SJSA1 (cell line): ENCODE data around the gene LRRC3. TPM values are rescaled to one million over a fixed set of nuclear protein-coding genes. Genes with fewer than 3 reads are reported as not detected.

Experiments
- DNase-seq, 2 experiments: peaks; one replicate each; pipeline ENCODE4 v3.0.0-alpha.2; 2015 to 2020; ENCODE audit warnings: low spot score in 2 of 2, low read depth in 1 of 2
- H3K27ac ChIP-seq: fragments of 250-450 bp; sonication (Bioruptor Pico); 2 replicates; pipeline ENCODE4 v1.5.1; 2020; ENCODE audit warnings: mild to moderate bottlenecking, moderate library complexity
- H3K27me3 ChIP-seq: fragments of 250-450 bp; sonication (Bioruptor Pico); replicated peaks from 2 replicates; pipeline ENCODE4 v1.5.1; 2020; ENCODE audit warnings: mild to moderate bottlenecking, moderate library complexity
- H3K36me3 ChIP-seq: fragments of 250-450 bp; sonication (Bioruptor Pico); 2 replicates; pipeline ENCODE4 v1.5.1; 2020; ENCODE audit warnings: mild to moderate bottlenecking
- H3K4me1 ChIP-seq: fragments of 250-450 bp; sonication (Bioruptor Pico); replicated peaks from 2 replicates; pipeline ENCODE4 v1.6.1; 2021; ENCODE audit warnings: mild to moderate bottlenecking
- H3K4me3 ChIP-seq: fragments of 250-450 bp; sonication (Bioruptor Pico); 2 replicates; pipeline ENCODE4 v1.5.1; 2020; ENCODE audit warnings: mild to moderate bottlenecking
- H3K9me3 ChIP-seq: fragments of 250-450 bp; sonication (Bioruptor Pico); replicated peaks from 2 replicates; pipeline ENCODE4 v1.5.1; 2020; ENCODE audit warnings: mild to moderate bottlenecking
- total RNA-seq: library from RNA; depleted of rRNA; stranded (reverse); fragments of >200 nt; shearing (Covaris generic); gene quantifications from 2 replicates; pipeline ENCODE4 v1.2.3, GENCODE V29; 2014

LRRC3 gene
- total RNA-seq, 1 experiment from 2014 or later: 3.0 TPM

DNA sequence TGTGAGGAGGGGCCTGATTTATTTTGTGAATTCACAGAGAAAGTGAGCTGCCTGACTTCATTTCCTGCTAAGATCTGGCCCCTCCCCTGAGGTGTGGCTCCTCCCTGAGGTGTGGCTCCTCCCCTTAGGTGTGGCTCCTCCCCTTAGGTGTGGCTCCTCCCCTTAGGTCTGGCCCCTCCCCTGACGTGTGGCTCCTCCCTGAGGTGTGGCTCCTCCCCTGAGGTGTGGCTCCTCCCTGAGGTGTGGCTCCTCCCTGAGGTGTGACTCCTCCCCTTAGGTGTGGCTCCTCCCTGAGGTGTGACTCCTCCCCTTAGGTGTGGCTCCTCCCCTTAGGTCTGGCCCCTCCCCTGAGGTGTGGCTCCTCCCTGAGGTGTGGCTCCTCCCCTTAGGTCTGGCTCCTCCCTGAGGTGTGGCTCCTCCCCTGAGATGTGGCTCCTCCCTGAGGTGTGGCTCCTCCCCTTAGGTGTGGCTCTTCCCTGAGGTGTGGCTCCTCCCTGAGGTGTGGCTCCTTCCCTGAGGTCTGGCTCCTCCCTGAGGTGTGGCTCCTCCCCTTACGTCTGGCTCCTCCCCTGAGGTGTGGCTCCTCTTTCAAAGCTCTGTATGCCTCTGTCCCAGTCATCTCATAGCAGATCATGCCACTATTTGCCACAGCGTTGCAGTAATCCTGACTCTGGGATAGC, 26.9 kb upstream of the LRRC3 start:
- DNase-seq: peak in 1 of 2 experiments; percentile 16
- peaks cover 10% of the 10 kb centered on the region; the same call in 1 of the 2 replicates for H3K36me3 ChIP-seq
- peaks cover 12% of the 10 kb centered on the region; the same call in 1 of the 2 replicates for H3K9me3 ChIP-seq
- no peaks in the 10 kb centered on the region for H3K4me1 ChIP-seq
- H3K4me3 ChIP-seq: no peak overlapping the region
- no peaks in the 10 kb centered on the region for H3K27me3 ChIP-seq
- H3K27ac ChIP-seq: no peak overlapping the region

DNA sequence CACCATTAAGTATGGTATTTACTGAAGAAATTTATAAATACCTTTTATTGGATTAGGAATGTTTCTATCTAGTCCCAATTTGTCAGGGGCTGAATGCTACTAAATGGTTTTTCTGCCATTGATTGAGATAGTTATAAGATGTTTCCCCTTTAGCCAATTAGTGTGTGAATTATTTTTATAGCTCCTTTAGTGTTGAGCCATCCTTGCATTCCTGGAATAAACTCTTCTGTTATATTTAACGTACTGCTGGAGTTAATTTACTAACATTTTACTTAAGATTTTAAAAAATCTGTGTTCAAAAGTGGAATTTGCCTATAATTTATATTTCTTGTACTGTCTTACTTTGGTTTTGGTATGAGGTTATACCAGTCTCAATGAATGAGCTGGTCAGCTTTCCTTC, 25.4 kb upstream of the LRRC3 start:
- Histone ChIP-seq H3K27ac (no peak overlapping the region), H3K36me3 (peaks cover 10% of the 10 kb centered on the region; the same call in 1 of the 2 replicates), H3K9me3 (peaks cover 12% of the 10 kb centered on the region; the same call in 1 of the 2 replicates), H3K4me1 (no peaks in the 10 kb centered on the region), H3K4me3 (no peak overlapping the region), H3K27me3 (no peaks in the 10 kb centered on the region)
- no peak for DNase-seq

DNA sequence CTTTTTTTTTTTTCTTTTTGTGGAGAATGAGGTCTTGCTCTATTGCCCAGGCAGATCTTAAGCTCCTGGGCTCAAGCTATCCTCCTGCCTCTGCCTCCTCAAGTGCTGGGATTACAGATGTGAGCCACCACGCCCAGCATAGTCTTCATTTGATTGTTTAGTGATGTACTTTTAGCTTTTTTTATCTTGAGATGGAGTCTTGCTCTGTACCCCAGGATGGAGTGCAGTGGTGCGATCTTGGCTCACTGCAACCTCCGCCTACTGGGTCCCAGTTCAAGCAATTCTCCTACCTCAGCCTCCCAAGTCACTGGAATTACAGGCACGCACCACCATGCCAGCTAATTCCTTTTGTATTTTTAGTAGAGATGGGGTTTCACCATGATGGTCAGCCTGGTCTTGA, 24.0 kb upstream of the LRRC3 start:
- no peaks in the 10 kb centered on the region for H3K4me1 ChIP-seq
- no peaks in the 10 kb centered on the region for H3K27me3 ChIP-seq
- H3K9me3 ChIP-seq: peaks cover 12% of the 10 kb centered on the region; the same call in 1 of the 2 replicates
- H3K36me3 ChIP-seq: peaks cover 5% of the 10 kb centered on the region; the same call in 1 of the 2 replicates
- peak in 1 of 2 experiments; percentile 14 for DNase-seq
- no peak overlapping the region for H3K4me3 ChIP-seq
- H3K27ac ChIP-seq: no peak overlapping the region

DNA sequence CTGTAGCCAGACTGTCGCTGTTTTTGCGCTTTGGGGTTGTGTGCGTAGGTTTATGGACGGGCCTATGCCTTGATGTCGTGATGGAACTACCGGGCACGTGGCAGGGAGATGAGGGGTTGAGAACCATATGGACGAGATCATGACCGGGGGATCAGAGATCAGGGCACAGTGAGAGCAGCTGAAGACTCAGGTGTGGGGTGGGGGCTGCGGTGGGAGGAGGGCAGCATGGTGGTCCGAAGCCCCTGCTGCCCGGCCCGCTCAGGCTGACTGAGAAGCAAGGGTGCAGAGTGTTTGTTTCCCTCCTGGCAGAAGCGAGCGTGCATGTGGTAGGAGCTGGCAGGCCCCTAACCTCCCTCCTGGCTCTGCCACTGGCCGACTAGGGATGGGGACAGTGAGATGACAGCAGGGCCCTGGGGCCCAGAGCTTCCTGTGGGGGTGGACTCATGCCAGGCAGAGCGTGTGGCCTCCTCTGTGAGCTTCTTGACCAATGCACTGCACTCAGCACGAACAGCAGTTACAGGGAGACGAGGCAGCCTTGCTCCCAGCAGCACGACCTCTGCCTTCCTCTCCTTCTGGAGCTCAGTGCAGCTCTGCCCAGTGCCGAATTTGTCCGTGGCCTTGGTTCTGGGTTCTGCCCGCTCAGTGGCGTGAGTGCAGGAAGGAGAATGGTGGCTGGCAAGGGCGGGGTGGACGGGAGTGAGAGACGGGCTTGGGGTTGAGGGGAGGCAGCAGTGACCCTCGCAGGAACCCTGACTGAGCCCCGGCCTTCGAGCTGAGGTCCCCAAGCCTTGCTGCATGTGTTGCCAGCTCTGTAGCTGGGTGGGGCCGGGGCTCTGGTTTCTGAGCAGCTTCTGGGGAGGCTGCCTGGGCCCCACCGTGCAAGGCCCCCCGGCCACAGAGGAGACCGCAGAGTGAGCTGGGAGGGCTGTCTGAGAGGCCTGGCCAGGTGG, 22.2 kb upstream of the LRRC3 start:
- H3K4me3 ChIP-seq: no peak overlapping the region
- no peaks in the 10 kb centered on the region for H3K4me1 ChIP-seq
- DNase-seq: peak in 1 of 2 experiments; percentile 40
- H3K27me3 ChIP-seq: no peaks in the 10 kb centered on the region
- H3K27ac ChIP-seq: no peak overlapping the region
- no peaks in the 10 kb centered on the region for H3K36me3 ChIP-seq
- H3K9me3 ChIP-seq: peaks cover 7% of the 10 kb centered on the region; the same call in 1 of the 2 replicates

DNA sequence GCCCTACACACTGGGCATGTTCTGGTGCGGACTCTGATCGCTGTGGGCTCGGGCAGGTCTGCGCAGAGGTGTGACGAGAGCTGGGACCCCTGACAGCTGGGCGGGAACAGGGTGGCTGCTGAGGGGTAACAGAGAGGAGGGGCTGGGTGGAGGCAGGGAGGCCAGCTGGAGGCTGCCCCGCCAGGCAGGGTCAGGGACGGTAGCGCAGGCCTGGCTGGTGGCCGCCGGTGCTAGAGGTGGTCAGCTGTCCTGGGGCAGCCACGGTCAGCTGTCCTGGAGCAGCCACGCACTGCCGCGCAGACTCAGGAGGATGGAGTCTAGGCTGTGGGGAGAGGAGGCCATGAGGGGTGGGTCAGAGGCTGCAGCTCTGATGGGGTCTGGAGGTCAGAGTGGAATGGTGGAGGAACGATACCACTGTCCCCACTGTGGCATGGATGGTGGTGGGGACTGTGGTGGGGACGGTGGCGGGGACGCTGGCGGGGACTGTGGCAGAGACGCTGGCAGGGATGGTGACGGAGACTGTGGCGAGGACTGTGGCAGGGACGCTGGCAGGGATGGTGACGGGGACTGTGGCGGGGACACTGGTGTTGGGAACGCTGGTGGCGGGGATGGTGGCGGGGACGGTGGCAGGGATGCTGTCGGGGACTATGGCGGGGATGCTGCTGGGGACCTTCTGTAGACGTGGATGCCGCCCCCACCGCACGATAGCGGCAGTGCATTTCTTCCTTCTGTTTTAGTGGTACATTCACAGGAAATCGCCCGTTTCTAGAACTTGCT, 21.3 kb upstream of the LRRC3 start:
- Histone ChIP-seq H3K27ac (no peak overlapping the region), H3K36me3 (no peaks in the 10 kb centered on the region), H3K4me1 (no peaks in the 10 kb centered on the region), H3K4me3 (no peak overlapping the region), H3K9me3 (peaks cover 7% of the 10 kb centered on the region; the same call in 1 of the 2 replicates), H3K27me3 (no peaks in the 10 kb centered on the region)
- peak in 1 of 2 experiments; percentile 38 for DNase-seq

DNA sequence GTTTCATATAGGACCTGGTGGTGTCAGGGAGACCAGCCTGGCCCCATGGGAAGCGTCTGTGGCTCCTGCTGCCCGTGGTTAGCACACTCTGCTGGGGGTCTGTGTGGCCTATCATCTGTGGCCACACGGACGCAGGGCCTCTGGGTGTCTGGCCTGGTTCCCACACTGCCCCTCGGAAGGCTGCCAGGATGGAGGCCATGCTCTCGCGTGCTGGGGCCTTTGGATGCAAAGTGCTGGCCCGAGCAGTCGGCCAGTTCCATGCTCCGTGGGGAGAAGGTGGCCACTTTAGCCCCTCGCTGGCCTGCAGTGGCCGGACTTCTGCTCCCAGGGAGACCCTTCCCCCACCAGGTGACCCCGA, 20.8 kb upstream of the LRRC3 start:
- Histone ChIP-seq H3K27me3 (no peaks in the 10 kb centered on the region), H3K4me3 (no peak overlapping the region), H3K27ac (no peak overlapping the region), H3K9me3 (peaks cover 5% of the 10 kb centered on the region; the same call in 1 of the 2 replicates), H3K36me3 (no peaks in the 10 kb centered on the region), H3K4me1 (no peaks in the 10 kb centered on the region)
- DNase-seq: no peak

DNA sequence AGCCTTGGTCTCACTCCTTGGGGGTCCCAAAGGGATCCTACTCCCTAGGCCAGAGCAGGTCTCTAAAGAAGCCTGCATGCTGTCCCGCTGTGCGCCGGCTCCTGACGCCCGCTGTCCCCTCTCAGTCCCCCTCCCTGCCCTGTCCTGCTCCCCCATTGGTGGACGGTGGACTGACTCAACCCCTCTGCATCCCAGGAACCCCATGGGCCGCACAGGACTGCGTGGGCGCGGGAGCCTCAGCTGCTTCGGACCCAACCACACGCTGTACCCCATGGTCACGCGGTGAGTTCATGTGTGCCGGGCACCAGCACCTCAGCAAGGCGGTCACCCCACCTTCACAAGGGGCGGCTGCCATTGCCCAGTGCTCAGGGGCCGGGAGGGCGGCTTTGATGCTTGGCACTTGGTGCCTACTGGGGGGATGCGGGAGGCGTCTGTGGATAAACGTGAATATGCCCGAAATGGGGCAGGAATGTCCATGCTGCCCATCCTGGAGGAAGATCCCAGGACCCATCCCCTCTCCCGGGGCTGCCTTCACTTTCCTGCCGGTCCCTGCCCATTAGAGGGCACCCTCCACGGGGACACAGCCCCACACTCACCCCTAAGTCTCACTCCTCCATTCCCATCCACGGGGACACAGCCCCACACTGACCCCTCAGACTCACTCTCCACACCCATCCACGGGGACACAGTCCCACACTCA, 20.2 kb upstream of the LRRC3 start:
- no peaks in the 10 kb centered on the region for H3K36me3 ChIP-seq
- no peak overlapping the region for H3K4me3 ChIP-seq
- H3K27me3 ChIP-seq: no peaks in the 10 kb centered on the region
- no peaks in the 10 kb centered on the region; the same call in 1 of the 2 replicates for H3K9me3 ChIP-seq
- H3K27ac ChIP-seq: no peak overlapping the region
- peak in 1 of 2 experiments; percentile 43 for DNase-seq
- H3K4me1 ChIP-seq: no peaks in the 10 kb centered on the region

DNA sequence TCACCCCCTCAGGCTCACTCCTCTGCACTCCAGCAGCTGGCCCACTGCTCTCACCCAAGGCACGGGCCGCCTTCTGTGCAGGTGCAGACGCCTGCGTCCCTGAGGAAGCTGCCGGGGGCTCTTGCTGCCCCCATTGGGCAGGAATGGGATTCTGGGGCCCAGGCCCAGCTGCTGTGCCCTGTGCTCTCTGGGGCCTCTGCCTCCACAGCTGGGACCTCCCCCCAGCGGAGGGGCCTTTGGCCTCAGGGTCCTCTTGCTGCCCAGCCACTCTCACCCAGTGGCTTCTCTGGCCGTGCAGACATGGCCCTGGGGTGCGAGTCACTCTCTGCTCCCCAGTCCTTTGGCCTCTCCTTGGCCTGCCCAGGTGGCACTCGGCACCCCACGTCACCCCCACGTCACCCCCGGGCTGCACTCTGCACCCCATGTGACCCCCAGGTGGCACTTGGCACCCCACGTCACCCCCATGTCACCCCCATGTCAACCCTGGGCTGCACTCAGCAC, 19.1 kb upstream of the LRRC3 start:
- Histone ChIP-seq H3K36me3 (no peaks in the 10 kb centered on the region), H3K27ac (no peak overlapping the region), H3K27me3 (no peaks in the 10 kb centered on the region), H3K4me3 (no peak overlapping the region), H3K9me3 (no peaks in the 10 kb centered on the region), H3K4me1 (no peaks in the 10 kb centered on the region)
- DNase-seq: peak in 1 of 2 experiments; percentile 30

DNA sequence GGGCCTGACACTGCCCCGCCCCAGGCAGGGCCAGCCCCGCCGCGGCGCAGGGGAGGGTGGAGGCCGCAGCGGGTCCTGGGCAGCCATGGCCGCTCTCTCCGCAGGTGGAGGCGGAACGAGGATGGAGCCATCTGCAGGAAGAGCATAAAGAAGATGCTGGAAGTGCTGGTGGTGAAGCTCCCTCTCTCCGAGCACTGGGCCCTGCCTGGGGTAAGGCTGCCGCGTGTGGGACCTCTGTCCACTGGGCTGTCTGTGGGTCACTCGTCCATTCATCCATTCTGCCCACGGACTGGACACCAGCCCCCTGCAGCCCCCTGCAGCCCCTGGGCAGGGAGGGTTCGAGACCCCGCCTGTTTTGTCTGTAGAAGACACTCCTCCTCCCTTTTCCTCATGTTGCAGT, 18.4 kb upstream of the LRRC3 start:
- H3K9me3 ChIP-seq: no peaks in the 10 kb centered on the region
- H3K36me3 ChIP-seq: peaks cover 2% of the 10 kb centered on the region; the same call in 1 of the 2 replicates
- H3K27ac ChIP-seq: no peak overlapping the region
- no peaks in the 10 kb centered on the region for H3K4me1 ChIP-seq
- no peak for DNase-seq
- no peaks in the 10 kb centered on the region for H3K27me3 ChIP-seq
- no peak overlapping the region for H3K4me3 ChIP-seq

DNA sequence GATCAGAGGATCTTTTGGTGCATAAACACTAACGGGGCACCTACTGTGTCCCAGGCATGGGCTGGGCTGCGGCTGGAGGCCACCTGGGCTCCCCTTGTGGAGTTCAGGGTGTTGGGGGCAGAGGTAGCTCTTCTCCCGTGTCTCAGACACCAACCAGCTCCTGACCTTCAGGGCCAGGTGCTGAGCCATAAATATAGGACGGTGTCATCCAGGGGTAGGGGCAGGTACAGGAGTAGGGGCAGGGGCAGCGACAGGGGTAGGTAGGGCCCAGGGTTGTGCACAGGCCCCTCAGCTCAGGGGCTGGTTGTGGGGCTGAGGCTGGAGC, 18.0 kb upstream of the LRRC3 start:
- no peaks in the 10 kb centered on the region for H3K4me1 ChIP-seq
- no peak overlapping the region for H3K4me3 ChIP-seq
- no peaks in the 10 kb centered on the region for H3K9me3 ChIP-seq
- peaks cover 6% of the 10 kb centered on the region; the same call in 1 of the 2 replicates for H3K36me3 ChIP-seq
- no peak for DNase-seq
- no peaks in the 10 kb centered on the region for H3K27me3 ChIP-seq
- no peak overlapping the region for H3K27ac ChIP-seq

DNA sequence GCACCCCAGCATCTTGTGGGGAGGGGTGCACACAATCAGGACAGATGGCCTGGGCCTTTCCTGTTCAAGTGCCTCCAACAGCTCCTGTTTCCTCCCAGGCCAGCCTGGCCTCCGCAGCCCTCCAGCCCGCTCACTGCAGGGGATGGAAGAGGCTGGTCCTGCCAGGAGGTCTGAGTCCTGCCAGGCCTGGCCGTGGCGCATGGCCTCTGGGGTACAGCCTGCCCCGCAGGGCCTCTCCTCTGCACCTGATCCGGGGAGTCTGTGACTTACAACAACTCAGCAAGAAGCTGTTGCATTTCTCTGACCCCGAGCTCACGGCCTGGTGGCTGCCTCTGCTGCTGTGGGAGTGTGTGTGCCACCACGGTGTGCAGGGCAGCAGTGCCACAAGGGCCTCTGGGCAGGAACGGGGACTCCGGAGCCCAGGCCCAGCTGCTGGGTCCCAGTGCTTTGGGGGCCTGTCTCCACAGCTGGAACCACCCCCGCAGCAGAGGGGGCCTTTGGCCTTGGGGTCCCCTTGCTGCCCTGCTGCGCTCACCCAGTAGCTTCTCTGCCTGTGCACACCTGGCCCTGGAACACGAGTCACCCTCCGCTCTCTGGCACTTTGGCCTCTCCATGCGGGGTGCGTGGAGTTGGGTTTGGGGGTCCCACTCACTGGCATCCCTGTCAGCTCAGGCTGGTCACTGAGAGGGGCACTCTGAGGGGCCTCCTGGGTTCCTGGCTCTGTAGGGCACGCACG, 17.4 kb upstream of the LRRC3 start:
- no peak for DNase-seq
- H3K27ac ChIP-seq: no peak overlapping the region
- H3K9me3 ChIP-seq: no peaks in the 10 kb centered on the region
- no peaks in the 10 kb centered on the region for H3K27me3 ChIP-seq
- no peaks in the 10 kb centered on the region for H3K4me1 ChIP-seq
- H3K4me3 ChIP-seq: no peak overlapping the region
- peaks cover 7% of the 10 kb centered on the region; the same call in 1 of the 2 replicates for H3K36me3 ChIP-seq

DNA sequence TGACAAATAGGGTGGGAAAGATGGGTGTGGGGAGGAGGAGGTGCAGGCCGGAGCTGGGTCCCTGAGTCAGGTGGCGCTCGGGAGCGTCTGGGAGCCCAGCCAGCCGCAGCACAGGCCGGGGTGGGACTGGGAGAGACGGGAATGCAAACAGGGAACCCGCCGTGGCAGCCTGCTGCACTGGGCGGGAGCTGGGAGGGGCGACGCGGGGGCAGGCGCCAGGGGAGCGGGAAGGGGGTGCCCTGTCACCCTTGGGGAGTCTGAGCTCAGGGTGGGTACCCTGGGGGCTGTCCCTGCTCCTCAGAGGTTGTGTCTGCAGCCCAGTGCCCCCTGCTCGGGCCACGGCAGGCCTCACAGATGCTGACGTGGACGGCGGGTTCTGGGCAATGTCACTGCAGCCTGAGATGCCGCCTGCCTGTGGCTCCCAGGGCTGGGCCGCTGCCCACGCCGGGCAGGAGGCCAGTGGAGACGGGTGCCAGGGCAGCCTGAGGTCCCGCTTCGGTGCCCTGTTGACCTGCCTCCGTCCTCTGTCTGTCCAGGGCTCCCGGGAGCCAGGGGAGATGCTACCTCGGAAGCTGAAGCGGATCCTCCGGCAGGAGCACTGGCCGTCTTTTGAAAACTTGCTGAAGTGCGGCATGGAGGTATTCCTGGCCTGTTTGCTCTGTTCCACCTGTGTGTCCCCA, 16.6 kb upstream of the LRRC3 start:
- no peaks in the 10 kb centered on the region for H3K27me3 ChIP-seq
- H3K4me1 ChIP-seq: no peaks in the 10 kb centered on the region
- peaks cover 7% of the 10 kb centered on the region; the same call in 1 of the 2 replicates for H3K36me3 ChIP-seq
- no peaks in the 10 kb centered on the region for H3K9me3 ChIP-seq
- no peak overlapping the region for H3K4me3 ChIP-seq
- no peak overlapping the region for H3K27ac ChIP-seq
- no peak for DNase-seq
